Parathyroid adenoma (tissue), 2 donors: ENCODE results near the gene TMEM114.

Source experiments
- H2AFZ ChIP-seq: fragments of 300-600 bp; sonication (generic); one replicate; pipeline ENCODE4 v1.7.0; 2017; ENCODE audit warnings: antibody characterized with exemption, mild to moderate bottlenecking
- H3K27ac ChIP-seq: fragments of 300-600 bp; sonication (generic); one replicate; pipeline ENCODE4 v1.7.0; 2017
- H3K27me3 ChIP-seq: fragments of 300-600 bp; sonication (generic); one replicate; pipeline ENCODE4 v1.7.0; 2017; ENCODE audit warnings: low read length; ENCODE audit not compliant: control insufficient read depth, insufficient read depth
- H3K36me3 ChIP-seq: fragments of 300-600 bp; sonication (generic); one replicate; pipeline ENCODE4 v1.7.0; 2017; ENCODE audit warnings: low read length; ENCODE audit not compliant: control insufficient read depth, insufficient read depth
- H3K4me1 ChIP-seq: fragments of 300-600 bp; sonication (generic); one replicate; pipeline ENCODE4 v1.7.0; 2017; ENCODE audit warnings: control low read depth
- H3K4me2 ChIP-seq: fragments of 300-600 bp; sonication (generic); one replicate; pipeline ENCODE4 v1.7.0; 2017; ENCODE audit warnings: low read length
- H3K4me3 ChIP-seq: fragments of 300-600 bp; sonication (generic); one replicate; pipeline ENCODE4 v1.7.0; 2017; ENCODE audit warnings: low read depth, low read length
- H3K79me2 ChIP-seq: fragments of 300-600 bp; sonication (generic); one replicate; pipeline ENCODE4 v1.7.0; 2017; ENCODE audit warnings: control low read depth
- H3K9ac ChIP-seq: fragments of 300-600 bp; sonication (generic); one replicate; pipeline ENCODE4 v1.7.0; 2017; ENCODE audit warnings: mild to moderate bottlenecking
- H3K9me3 ChIP-seq: fragments of 300-600 bp; sonication (generic); one replicate; pipeline ENCODE4 v1.7.0; 2017; ENCODE audit warnings: low read length; ENCODE audit not compliant: control insufficient read depth
- TF ChIP-seq, protein P1 (sequence below): fragments of 300-600 bp; sonication (generic); IDR thresholded peaks from one replicate; pipeline ENCODE4 v1.7.0; 2017; ENCODE audit warnings: antibody characterized with exemption, mild to moderate bottlenecking
- donor health status: primary hyperparathyroidism.

Gene TMEM114

DNA sequence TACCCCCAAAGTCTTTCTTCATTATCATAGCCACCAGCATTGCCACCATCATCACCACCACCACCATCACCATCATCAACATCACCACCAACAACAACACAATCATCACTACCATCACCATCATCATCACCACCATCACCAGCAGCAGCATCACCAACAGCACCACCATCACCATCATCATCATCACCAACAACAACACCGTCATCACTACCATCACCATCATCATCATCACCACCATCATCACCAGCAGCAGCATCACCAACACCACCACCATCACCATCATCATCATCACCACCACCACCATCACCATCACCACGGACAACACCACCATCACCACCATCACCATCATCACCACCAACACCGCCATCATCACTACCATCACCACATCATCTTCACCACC, 500 bp upstream of the TMEM114 start:
- no peak overlapping the region for H3K4me3 ChIP-seq
- H3K4me1 ChIP-seq: no peaks in the 10 kb centered on the region
- no peak overlapping the region for H2AFZ ChIP-seq
- no peaks in the 10 kb centered on the region for H3K79me2 ChIP-seq
- H3K27me3 ChIP-seq: peaks cover 9% of the 10 kb centered on the region
- H3K4me2 ChIP-seq: no peak overlapping the region
- no peaks in the 10 kb centered on the region for H3K36me3 ChIP-seq
- no peak overlapping the region for H3K9ac ChIP-seq
- H3K27ac ChIP-seq: no peak overlapping the region
- TF ChIP-seq, protein P1, sequence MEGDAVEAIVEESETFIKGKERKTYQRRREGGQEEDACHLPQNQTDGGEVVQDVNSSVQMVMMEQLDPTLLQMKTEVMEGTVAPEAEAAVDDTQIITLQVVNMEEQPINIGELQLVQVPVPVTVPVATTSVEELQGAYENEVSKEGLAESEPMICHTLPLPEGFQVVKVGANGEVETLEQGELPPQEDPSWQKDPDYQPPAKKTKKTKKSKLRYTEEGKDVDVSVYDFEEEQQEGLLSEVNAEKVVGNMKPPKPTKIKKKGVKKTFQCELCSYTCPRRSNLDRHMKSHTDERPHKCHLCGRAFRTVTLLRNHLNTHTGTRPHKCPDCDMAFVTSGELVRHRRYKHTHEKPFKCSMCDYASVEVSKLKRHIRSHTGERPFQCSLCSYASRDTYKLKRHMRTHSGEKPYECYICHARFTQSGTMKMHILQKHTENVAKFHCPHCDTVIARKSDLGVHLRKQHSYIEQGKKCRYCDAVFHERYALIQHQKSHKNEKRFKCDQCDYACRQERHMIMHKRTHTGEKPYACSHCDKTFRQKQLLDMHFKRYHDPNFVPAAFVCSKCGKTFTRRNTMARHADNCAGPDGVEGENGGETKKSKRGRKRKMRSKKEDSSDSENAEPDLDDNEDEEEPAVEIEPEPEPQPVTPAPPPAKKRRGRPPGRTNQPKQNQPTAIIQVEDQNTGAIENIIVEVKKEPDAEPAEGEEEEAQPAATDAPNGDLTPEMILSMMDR: no peak
- no peaks in the 10 kb centered on the region for H3K9me3 ChIP-seq

DNA sequence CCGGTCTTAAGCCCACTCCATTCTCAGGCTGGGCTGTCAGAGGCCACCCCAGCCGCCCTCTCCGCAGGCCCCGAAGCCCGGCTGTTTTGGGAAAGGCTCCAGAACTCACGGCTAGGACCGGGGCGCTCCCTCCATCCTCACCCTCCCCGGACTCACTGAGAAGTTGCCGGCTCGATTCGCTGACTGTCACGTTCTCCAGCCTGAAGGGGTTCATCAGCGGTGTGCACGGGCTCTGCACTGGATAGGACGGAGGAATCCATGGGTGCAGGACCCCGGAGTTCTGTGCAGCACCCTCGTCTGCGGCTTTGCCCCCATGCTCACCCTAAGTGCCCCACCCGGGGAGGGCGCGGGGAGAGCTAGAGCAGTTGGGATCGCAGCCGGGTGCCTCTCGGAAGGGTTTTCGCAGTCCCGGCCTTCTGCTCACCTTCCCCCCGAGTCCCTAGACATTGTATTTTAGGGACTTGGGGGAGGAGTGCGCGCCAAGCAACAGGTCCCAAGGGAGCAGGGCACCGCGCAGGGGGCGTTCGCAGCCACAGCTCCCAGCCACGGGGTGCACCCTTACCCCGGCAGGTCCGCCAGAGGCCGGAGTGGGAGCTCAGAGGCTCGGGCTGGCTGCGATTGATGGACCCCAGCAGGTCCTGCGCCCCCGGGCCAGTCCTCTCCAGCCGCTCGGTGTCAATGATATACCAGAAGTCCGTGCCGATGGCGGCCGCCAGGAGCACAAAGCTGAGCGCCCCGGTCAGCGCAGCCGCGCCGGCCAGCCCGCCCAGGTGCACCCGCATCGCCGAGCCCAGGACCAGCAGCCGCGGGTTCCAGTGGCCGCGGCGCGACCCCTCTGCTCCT, 1.0 kb downstream of the TMEM114 start:
- Histone ChIP-seq H3K9me3 (no peaks in the 10 kb centered on the region), H3K79me2 (no peaks in the 10 kb centered on the region), H2AFZ (peak overlapping the region; percentile 24), H3K36me3 (no peaks in the 10 kb centered on the region), H3K27ac (no peak overlapping the region), H3K4me3 (no peak overlapping the region), H3K27me3 (peaks cover 9% of the 10 kb centered on the region), H3K4me2 (peak overlapping the region; percentile 57), H3K9ac (no peak overlapping the region), H3K4me1 (no peaks in the 10 kb centered on the region)
- TF ChIP-seq, protein P1: no peak

DNA sequence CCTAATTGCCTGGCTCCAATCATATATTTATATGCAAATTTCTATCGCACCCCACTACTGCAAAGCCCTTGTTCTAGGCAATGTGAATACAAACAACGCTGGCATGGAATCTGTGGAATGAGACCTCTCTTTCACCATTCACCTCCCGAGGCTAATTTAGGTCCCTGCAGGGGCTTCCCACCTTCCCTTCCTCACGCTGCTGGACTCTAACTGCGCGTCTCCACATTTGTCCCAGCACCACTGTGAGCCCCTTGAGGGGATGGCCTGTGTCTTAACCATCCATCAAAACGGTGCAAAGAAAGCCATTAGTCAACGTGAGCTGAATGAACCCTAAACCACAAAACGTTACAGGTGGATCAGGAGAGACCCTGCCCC, 1.6 kb downstream of the TMEM114 start:
- TF ChIP-seq, protein P1: no peak
- no peaks in the 10 kb centered on the region for H3K79me2 ChIP-seq

DNA sequence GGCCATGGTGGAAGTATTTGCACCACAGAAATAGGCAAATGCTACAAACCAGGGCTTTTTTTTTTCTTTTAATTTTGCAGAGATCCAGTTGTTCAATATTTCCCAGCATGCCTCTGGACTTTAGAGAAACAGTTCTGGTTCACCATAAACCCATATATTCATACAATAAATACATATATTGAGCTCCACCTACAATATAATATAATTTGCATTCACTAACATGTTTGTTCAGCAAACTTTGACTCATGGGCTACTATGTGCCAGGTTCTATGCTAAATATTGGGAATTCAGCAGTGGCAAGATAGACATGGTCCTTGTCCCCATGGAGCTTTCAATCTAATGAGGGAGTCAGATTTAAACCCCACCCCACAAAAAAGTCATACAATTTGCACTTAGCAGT, 3.2 kb downstream of the TMEM114 start:
- Histone ChIP-seq H3K9ac (no peak overlapping the region), H3K36me3 (no peaks in the 10 kb centered on the region), H3K4me2 (no peak overlapping the region), H3K79me2 (no peaks in the 10 kb centered on the region), H3K27ac (no peak overlapping the region), H3K27me3 (peaks cover 9% of the 10 kb centered on the region), H3K4me1 (no peaks in the 10 kb centered on the region), H3K9me3 (no peaks in the 10 kb centered on the region), H2AFZ (no peak overlapping the region), H3K4me3 (no peak overlapping the region)
- TF ChIP-seq, protein P1: no peak

More for the DNA sequence above, 1.6 kb downstream of the TMEM114 start:
- H3K4me3 ChIP-seq: no peak overlapping the region
- peaks cover 9% of the 10 kb centered on the region for H3K27me3 ChIP-seq
- no peak overlapping the region for H3K9ac ChIP-seq
- no peaks in the 10 kb centered on the region for H3K4me1 ChIP-seq
- H3K9me3 ChIP-seq: no peaks in the 10 kb centered on the region
- H3K36me3 ChIP-seq: no peaks in the 10 kb centered on the region
- no peak overlapping the region for H2AFZ ChIP-seq
- no peak overlapping the region for H3K27ac ChIP-seq
- H3K4me2 ChIP-seq: no peak overlapping the region

DNA sequence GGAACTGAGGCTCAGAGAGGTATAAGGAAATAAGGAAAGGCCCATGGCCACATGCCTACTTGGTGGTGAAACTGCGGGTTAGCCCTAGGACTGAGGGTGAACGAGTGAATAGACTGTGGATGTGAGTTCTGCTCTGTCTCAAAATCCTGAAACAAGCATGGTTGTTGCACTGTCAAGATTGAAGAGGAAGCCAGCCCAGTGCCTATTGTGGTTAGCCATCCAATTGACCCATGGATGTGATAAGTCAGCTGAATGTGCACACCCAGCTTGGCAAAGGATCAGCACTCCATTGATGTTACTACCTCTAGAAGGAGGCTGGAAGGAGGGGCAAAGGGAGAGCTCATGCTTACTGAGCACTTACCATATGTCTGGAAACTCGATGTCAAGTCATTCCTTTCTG, 4.5 kb downstream of the TMEM114 start:
- no peak overlapping the region for H3K4me2 ChIP-seq
- H3K4me1 ChIP-seq: no peaks in the 10 kb centered on the region
- no peak overlapping the region for H3K27ac ChIP-seq
- TF ChIP-seq, protein P1: no peak
- H3K9ac ChIP-seq: no peak overlapping the region
- H3K9me3 ChIP-seq: no peaks in the 10 kb centered on the region
- peaks cover 9% of the 10 kb centered on the region for H3K27me3 ChIP-seq
- H3K36me3 ChIP-seq: no peaks in the 10 kb centered on the region
- H2AFZ ChIP-seq: no peak overlapping the region
- no peaks in the 10 kb centered on the region for H3K79me2 ChIP-seq
- no peak overlapping the region for H3K4me3 ChIP-seq
